Measurements from ENCODE around the gene CXorf51B.
"Not testable (repeated sequence)": the region's sequence is repeated elsewhere in the genome, so short reads cannot be mapped to it uniquely, and the experiment has no call there.

Gene CXorf51B

GRCh38 chrX:146809471-146809870, at the start of gene CXorf51B:
CXorf51B (plus strand) TSS chrX:146809771; CDS start chrX:146809792, 21 bp downstream.
- DNase-seq, result not testable (repeated sequence)

GRCh38 chrX:146814644-146815043, 5.1 kb downstream of the CXorf51B start, which contains the start of gene CXorf51A:
CXorf51A (minus strand) TSS chrX:146814744; CDS start chrX:146814723, 21 bp downstream.
- DNase-seq, result not testable (repeated sequence)

- no peak for DNase-seq
Observed at GRCh38 chrX:146831994-146832393, 22.4 kb downstream of the CXorf51B start.

GRCh38 chrX:146854281-146854680, 44.7 kb downstream of the CXorf51B start:
- DNase-seq, result no peak
